RWPE1 (cell line): Measurements from ENCODE around the gene BMP8B.

Source experiments
- CTCF ChIA-PET: fragments of 350-600 bp; sonication (Branson Sonifier 250); formaldehyde crosslinking; extraction: SDS; loops from one replicate; lab custom pipeline; 2021; lab: Yijun Ruan, JAX
- POLR2A ChIA-PET: fragments of 400-600 bp; formaldehyde crosslinking; extraction: SDS; loops from one replicate; lab custom pipeline; 2020; ENCODE audit warnings: antibody characterized with exemption; ENCODE audit not compliant: low non-redundant PET; lab: Yijun Ruan, JAX
- DNase-seq: peaks from one replicate; pipeline ENCODE4 v3.0.0; 2012; ENCODE audit warnings: low spot score
- H3K27ac ChIP-seq: fragments of 450-650 bp; 2 replicates; pipeline ENCODE4 v1.5.1; 2017
- TF ChIP-seq, protein P1 (sequence below): fragments of 450-650 bp; conservative IDR thresholded peaks from 2 replicates; pipeline ENCODE4 v1.5.1; 2017; ENCODE audit warnings: low read depth, mild to moderate bottlenecking

Gene BMP8B

DNA sequence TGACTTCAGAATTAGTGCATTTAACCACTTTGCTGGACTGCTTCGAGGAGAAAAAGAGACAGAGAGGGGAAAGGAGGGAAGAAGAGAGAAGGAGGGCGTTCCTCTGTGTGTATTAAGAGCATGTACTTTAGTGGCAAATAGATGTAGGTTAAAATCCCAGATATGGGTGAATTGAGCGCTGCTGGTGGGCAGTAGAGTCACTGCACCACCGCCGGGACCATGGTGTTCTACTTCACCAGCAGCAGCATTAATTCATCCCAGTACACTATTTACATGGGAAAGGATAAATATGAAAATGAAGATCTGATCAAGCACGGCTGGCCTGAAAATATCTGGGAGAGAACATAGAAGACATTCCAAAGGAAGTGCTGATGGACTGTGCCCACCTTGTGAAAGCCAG lies 70.9 kb downstream of the BMP8B start:
- no peak overlapping the region for H3K27ac ChIP-seq
- TF ChIP-seq, protein P1, sequence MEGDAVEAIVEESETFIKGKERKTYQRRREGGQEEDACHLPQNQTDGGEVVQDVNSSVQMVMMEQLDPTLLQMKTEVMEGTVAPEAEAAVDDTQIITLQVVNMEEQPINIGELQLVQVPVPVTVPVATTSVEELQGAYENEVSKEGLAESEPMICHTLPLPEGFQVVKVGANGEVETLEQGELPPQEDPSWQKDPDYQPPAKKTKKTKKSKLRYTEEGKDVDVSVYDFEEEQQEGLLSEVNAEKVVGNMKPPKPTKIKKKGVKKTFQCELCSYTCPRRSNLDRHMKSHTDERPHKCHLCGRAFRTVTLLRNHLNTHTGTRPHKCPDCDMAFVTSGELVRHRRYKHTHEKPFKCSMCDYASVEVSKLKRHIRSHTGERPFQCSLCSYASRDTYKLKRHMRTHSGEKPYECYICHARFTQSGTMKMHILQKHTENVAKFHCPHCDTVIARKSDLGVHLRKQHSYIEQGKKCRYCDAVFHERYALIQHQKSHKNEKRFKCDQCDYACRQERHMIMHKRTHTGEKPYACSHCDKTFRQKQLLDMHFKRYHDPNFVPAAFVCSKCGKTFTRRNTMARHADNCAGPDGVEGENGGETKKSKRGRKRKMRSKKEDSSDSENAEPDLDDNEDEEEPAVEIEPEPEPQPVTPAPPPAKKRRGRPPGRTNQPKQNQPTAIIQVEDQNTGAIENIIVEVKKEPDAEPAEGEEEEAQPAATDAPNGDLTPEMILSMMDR = no peak
- no peak for DNase-seq
- ChIA-PET POLR2A (no interaction called here), CTCF (interaction anchor here (0.6 kb wide), 1 partner anchor 12 kb away, joined by 3 read pairs; no protein-coding TSS in a partner anchor)

DNA sequence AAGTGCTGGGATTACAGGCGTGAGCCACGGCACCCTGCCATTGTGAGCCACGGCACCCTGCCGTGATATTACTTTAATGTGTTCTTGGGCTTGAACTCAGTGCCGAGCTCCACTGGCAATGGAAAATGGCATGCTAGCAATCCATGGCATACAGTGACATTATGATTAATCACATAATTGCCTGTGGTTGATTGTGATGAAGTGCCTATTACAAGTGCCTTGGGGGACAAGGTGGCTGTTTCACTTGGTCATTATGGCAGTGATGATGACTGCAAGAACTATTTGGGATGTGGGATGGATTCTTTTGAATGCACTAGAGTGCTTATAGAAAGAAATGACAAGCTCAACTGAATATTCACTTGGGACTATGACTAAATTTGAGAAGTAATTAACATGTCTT lies 75.1 kb downstream of the BMP8B start:
- ChIA-PET CTCF (interaction anchor here (1.5 kb wide), 1 partner anchor 108 kb away, joined by 3 read pairs; no protein-coding TSS in a partner anchor), POLR2A (no interaction called here)
- TF ChIP-seq, protein P1 = no peak
- no peak for DNase-seq
- H3K27ac ChIP-seq = no peak overlapping the region

DNA sequence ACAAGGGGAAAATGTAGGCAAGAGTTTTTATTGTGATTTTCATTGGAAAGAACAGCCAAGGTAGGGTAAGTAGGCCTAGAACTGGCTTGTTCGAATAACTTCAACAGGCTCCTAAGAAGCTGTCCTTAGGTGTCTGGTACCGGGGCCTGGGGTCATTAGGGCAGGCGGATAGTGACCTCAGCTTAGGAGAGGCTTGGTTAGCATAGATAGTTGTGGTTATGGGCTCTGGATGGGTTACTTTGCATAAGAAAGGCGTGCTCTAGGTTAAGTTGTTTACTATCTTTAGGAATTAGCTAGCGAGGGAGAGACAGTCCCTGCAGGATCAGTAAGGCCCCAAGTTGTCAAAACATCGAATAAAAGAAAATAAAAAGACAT lies 76.7 kb downstream of the BMP8B start:
- CTCF ChIA-PET = interaction anchor here (1.0 kb wide), 1 partner anchor 301 kb away, joined by 3 read pairs; no protein-coding TSS in a partner anchor
- no peak overlapping the region for H3K27ac ChIP-seq
- TF ChIP-seq, protein P1 = no peak
- DNase-seq = no peak
- POLR2A ChIA-PET = no interaction called here

- ChIA-PET CTCF (interaction anchor here (0.6 to 1.0 kb wide), 3 partner anchors 10 to 300 kb away, joined by 3 to 4 read pairs (median 3); no protein-coding TSS in a partner anchor), POLR2A (no interaction called here)
- TF ChIP-seq, protein P1 = no peak
- H3K27ac ChIP-seq = no peak overlapping the region
- no peak for DNase-seq
These were observed 77.3 kb downstream of the BMP8B start for GRCh38 chr1:39711104-39711965.

DNA sequence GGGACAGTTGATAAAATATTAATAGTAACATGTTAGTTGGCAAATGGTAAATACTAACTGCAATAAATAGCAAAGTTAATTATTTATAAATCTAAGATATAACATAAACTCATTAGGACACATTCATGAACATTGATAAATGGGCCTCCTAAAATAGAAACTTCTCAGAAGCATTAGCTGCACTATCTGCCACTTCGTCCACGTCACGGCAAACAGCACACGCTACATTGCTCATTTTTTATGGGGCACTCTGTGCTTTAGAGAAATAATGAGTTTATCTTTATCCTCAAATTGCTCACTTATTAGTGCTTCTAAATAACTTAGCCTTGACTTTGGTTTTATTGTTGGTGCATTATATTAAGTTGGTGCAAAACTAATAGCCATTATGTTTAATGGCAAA lies 81.2 kb downstream of the BMP8B start:
- ChIA-PET CTCF (no interaction called here), POLR2A (no interaction called here)

More for the DNA sequence above, 81.2 kb downstream of the BMP8B start:
- no peak for DNase-seq
- H3K27ac ChIP-seq = no peak overlapping the region
- TF ChIP-seq, protein P1 = no peak
